ENCODE results near the gene DUSP22. TPM values are rescaled to one million over a fixed set of nuclear protein-coding genes. Genes with fewer than 3 reads are reported as not detected.

The DUSP22 gene
- total RNA-seq, 4 donors from 2014 or later, result 35.4 to 213 (median 49.5) TPM

DNA sequence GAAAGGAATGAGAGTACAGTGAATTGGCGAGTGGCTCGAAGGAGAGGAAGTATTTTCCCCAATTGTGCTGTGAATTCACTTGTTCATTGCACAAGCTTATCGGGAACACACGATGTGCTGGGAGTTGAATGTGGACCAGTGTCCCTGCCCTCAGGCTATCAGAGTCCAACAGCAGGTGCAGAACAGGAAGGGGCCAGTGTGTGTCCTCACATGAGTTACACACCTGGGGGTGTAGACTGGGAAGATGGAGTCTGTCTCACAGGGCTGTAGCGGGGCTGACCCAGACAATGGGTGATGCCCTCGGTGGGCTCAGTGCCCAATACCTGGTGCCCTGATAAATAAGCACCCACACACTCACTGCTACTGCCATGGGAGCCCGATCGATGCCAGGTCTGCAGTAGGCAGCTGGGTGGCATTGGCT is 14.4 kb downstream of the DUSP22 start:
- Histone ChIP-seq H3K27ac (peak overlapping the region in 1 of 4 donors; percentile 2), H3K36me3 (no peaks in the 10 kb centered on the region), H3K4me1 (no peaks in the 10 kb centered on the region), H3K4me3 (no peak overlapping the region), H3K9me3 (no peaks in the 10 kb centered on the region), H3K27me3 (no peaks in the 10 kb centered on the region)
- WGBS, 2 donors (ENCODE audit: low coverage in 1 of 2), result 84 to 86% methylated on average over 4 to 8 of the region's 8 CpGs
- DNase-seq, result no peak
- intact Hi-C loops (cut with DNase I; ENCODE audit: low total_unique reads) (no loop called here), in situ Hi-C loops (cut with MboI; ENCODE audit: low pct_ligation_motif_present in 1 of 4, low pct_unique_long_range_greater_than_20kb in 1 of 4, low sequenced_read_pairs in 3 of 4) (no loop called here)
- TF ChIP-seq POLR2AphosphoS5 (IDR thresholded peaks at IDR 0.05) (no peak), POLR2A (IDR thresholded peaks at IDR 0.05) (no peak), EP300 (IDR thresholded peaks at IDR 0.05; ENCODE audit: low read depth) (no peak)
- TF ChIP-seq, protein P1, sequence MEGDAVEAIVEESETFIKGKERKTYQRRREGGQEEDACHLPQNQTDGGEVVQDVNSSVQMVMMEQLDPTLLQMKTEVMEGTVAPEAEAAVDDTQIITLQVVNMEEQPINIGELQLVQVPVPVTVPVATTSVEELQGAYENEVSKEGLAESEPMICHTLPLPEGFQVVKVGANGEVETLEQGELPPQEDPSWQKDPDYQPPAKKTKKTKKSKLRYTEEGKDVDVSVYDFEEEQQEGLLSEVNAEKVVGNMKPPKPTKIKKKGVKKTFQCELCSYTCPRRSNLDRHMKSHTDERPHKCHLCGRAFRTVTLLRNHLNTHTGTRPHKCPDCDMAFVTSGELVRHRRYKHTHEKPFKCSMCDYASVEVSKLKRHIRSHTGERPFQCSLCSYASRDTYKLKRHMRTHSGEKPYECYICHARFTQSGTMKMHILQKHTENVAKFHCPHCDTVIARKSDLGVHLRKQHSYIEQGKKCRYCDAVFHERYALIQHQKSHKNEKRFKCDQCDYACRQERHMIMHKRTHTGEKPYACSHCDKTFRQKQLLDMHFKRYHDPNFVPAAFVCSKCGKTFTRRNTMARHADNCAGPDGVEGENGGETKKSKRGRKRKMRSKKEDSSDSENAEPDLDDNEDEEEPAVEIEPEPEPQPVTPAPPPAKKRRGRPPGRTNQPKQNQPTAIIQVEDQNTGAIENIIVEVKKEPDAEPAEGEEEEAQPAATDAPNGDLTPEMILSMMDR (IDR thresholded peaks at IDR 0.05), result no peak

DNA sequence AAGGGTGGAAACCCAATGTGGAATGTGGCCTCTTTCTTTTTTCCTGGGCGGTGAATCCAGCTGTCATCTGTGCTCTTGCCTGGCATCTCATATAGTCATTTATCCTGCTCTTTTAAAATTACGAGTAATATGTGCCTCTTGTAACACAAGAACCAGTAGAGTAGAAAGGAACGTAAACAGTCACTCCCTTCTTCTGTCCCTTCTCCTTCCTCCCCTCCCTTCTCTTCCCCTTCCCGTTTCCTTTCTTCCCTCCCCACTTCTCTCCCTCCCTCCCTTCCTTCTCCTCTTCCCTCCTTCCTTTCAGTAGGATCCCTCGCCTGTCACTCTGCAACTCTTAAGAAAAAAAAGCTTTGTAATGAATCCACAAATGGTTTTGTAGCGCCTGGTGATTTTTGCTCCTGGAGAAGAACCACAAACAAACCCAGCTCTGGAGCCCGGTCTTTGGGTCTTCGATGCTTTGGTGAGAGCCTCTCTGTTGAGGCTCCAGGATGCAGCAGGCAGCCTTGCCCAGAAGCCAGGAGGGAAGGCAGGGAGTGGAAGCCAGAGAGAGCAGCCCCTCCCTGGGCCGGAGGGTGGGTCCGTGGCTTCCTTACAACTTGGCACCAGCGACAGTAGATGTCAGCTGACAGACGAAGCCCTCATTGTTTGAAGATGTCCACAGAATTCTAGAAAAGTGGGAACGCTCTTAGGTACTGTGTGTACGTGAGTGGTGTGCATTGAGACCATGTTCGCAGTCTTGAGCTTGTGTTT is 15.0 kb downstream of the DUSP22 start:
- Histone ChIP-seq H3K36me3 (no peaks in the 10 kb centered on the region), H3K27me3 (no peaks in the 10 kb centered on the region), H3K4me3 (no peak overlapping the region), H3K4me1 (no peaks in the 10 kb centered on the region), H3K9me3 (no peaks in the 10 kb centered on the region), H3K27ac (peak overlapping the region in 1 of 4 donors; percentile 2)
- no peak for DNase-seq
- in situ Hi-C loops (cut with MboI; ENCODE audit: low pct_ligation_motif_present in 1 of 4, low pct_unique_long_range_greater_than_20kb in 1 of 4, low sequenced_read_pairs in 3 of 4), result no loop called here
- WGBS, 2 donors (ENCODE audit: low coverage in 1 of 2), result 74 to 76% methylated on average over 8 to 15 of the region's 15 CpGs
- intact Hi-C loops (cut with DNase I; ENCODE audit: low total_unique reads), result no loop called here
- TF ChIP-seq POLR2A (IDR thresholded peaks at IDR 0.05), result no peak
- no peak for TF ChIP-seq POLR2AphosphoS5 (IDR thresholded peaks at IDR 0.05)
- TF ChIP-seq, protein P1 (IDR thresholded peaks at IDR 0.05), result no peak
- no peak for TF ChIP-seq EP300 (IDR thresholded peaks at IDR 0.05; ENCODE audit: low read depth)

DNA sequence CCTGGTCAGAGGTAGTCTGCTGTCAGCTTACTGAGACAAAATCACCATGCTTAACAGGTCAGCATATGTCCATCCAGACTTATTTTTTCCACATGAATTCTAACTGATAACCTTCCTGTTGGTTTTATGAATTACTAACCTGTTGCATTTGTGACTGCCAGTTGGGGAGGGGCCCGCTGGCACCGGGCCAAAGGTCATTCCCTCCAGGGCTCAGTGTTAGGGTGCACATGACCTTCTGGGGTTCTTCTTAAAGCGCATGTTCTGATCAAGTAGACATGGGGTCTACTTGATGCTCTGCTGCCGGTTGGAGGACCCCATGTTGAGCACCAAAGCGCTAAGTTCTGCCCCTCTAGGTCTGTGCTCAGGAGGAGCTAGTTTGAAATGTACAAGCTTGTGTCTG is 15.6 kb downstream of the DUSP22 start:
- 62 to 81% methylated on average over 4 to 5 of the region's 5 CpGs for WGBS, 2 donors (ENCODE audit: low coverage in 1 of 2)
- Histone ChIP-seq H3K4me3 (no peak overlapping the region), H3K36me3 (no peaks in the 10 kb centered on the region), H3K9me3 (no peaks in the 10 kb centered on the region), H3K27me3 (no peaks in the 10 kb centered on the region), H3K27ac (no peak overlapping the region), H3K4me1 (no peaks in the 10 kb centered on the region)
- TF ChIP-seq POLR2A (IDR thresholded peaks at IDR 0.05) (no peak), POLR2AphosphoS5 (IDR thresholded peaks at IDR 0.05) (no peak), EP300 (IDR thresholded peaks at IDR 0.05; ENCODE audit: low read depth) (no peak)
- TF ChIP-seq, protein P1 (IDR thresholded peaks at IDR 0.05), result no peak
- intact Hi-C loops (cut with DNase I; ENCODE audit: low total_unique reads) (no loop called here), in situ Hi-C loops (cut with MboI; ENCODE audit: low pct_ligation_motif_present in 1 of 4, low pct_unique_long_range_greater_than_20kb in 1 of 4, low sequenced_read_pairs in 3 of 4) (no loop called here)
- no peak for DNase-seq

DNA sequence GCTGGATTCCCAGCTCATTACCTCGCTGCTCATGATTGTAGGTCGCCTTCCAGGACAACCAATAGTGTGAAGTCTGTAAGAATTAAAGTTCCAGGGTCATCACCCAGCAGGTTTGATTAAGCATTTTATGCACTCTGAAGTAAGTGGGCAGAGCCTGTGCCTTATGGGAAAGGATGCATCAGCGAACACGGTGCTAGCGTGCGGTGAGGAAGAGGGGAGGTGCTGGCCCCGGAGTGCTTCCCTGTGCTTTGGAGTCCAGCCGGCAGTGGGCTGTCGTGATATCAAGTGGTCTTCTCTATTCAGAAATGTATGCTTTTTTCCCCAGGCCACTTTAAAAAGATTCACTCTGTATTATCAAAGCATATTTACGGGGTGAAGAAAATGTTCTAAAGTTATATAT is 16.0 kb downstream of the DUSP22 start:
- intact Hi-C loops (cut with DNase I; ENCODE audit: low total_unique reads), result no loop called here
- DNase-seq, result no peak
- in situ Hi-C loops (cut with MboI; ENCODE audit: low pct_ligation_motif_present in 1 of 4, low pct_unique_long_range_greater_than_20kb in 1 of 4, low sequenced_read_pairs in 3 of 4), result no loop called here

More for the DNA sequence above, 16.0 kb downstream of the DUSP22 start:
- WGBS, 2 donors (ENCODE audit: low coverage in 1 of 2), result 89 to 93% methylated on average over 5 to 10 of the region's 10 CpGs
- TF ChIP-seq, protein P1 (IDR thresholded peaks at IDR 0.05), result no peak
- TF ChIP-seq POLR2A (IDR thresholded peaks at IDR 0.05), result no peak
- no peak for TF ChIP-seq POLR2AphosphoS5 (IDR thresholded peaks at IDR 0.05)
- no peak for TF ChIP-seq EP300 (IDR thresholded peaks at IDR 0.05; ENCODE audit: low read depth)
- Histone ChIP-seq H3K4me3 (no peak overlapping the region), H3K4me1 (peaks cover 0 to 3% (median 0%) of the 10 kb centered on the region in 4 donors), H3K27me3 (no peaks in the 10 kb centered on the region), H3K9me3 (no peaks in the 10 kb centered on the region), H3K27ac (no peak overlapping the region), H3K36me3 (no peaks in the 10 kb centered on the region)
